AG04449 (cell line): ENCODE measurements around the gene ILF3.
"Not testable (repeated sequence)": the region's sequence is repeated elsewhere in the genome, so short reads cannot be mapped to it uniquely, and the experiment has no call there.

Experiments used
- CTCF ChIA-PET: fragments of 350-600 bp; formaldehyde crosslinking; extraction: SDS; loops from one replicate; lab custom pipeline; 2021; ENCODE audit warnings: antibody characterized with exemption; lab: Yijun Ruan, JAX
- POLR2A ChIA-PET: fragments of 400-600, 350-600 bp; formaldehyde crosslinking; extraction: SDS; loops from one replicate; lab custom pipeline; 2020; ENCODE audit warnings: antibody characterized with exemption, inconsistent platforms; lab: Yijun Ruan, JAX
- DNase-seq: peaks from one replicate; pipeline ENCODE4 v3.0.0-alpha.2; 2010; ENCODE audit warnings: low read depth, low spot score
- H3K4me3 ChIP-seq: 2 replicates; pipeline ENCODE4 v1.5.1; 2011; ENCODE audit warnings: low read depth, mild to moderate bottlenecking, control low read depth, low read length
- TF ChIP-seq, protein P1 (sequence below): IDR thresholded peaks from one replicate; pipeline ENCODE4 v1.5.1; 2011; ENCODE audit warnings: mild to moderate bottlenecking, moderate library complexity, low read length, control low read depth, inconsistent platforms; ENCODE audit not compliant: insufficient read depth; ENCODE audit errors: missing control alignments

Gene ILF3

DNA sequence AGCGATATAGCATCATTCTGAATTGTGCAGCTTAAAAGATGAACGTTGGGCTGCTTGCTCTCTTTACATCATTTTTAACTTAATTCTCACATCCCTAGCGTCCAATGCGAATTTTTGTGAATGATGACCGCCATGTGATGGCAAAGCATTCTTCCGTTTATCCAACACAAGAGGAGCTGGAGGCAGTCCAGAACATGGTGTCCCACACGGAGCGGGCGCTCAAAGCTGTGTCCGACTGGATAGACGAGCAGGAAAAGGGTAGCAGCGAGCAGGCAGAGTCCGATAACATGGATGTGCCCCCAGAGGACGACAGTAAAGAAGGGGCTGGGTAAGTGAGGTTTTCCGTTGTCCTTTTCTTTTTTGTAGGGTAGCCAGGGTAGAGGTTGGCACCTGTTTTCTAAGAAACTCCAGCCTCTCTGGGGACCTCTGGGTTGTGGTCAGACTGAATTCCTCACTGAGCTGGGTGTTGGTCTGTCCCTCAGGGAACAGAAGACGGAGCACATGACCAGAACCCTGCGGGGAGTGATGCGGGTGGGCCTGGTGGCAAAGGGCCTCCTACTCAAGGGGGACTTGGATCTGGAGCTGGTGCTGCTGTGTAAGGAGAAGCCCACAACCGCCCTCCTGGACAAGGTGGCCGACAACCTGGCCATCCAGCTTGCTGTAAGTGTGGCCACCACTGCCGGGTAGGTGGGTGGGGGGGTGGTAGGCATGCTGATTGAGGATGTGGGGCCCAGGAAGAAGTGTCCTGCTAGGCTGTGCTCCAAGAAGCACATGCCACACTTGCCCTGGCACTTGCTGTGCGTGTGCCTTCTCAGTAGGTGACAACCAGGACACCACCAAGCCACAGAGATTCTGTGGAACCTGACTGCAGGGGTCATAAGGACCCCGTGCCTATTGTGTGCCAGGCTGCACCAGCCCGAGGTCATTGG is 17.0 kb downstream of the ILF3 start:
- H3K4me3 ChIP-seq: no peak overlapping the region
- POLR2A ChIA-PET: no interaction called here
- DNase-seq: no peak
- CTCF ChIA-PET: interaction anchor here (0.8 to 5.0 kb wide), 10 partner anchors 9 to 188 kb away, joined by 3 to 24 read pairs (median 4); partner anchors contain the start of gene DNM2
- TF ChIP-seq, protein P1, sequence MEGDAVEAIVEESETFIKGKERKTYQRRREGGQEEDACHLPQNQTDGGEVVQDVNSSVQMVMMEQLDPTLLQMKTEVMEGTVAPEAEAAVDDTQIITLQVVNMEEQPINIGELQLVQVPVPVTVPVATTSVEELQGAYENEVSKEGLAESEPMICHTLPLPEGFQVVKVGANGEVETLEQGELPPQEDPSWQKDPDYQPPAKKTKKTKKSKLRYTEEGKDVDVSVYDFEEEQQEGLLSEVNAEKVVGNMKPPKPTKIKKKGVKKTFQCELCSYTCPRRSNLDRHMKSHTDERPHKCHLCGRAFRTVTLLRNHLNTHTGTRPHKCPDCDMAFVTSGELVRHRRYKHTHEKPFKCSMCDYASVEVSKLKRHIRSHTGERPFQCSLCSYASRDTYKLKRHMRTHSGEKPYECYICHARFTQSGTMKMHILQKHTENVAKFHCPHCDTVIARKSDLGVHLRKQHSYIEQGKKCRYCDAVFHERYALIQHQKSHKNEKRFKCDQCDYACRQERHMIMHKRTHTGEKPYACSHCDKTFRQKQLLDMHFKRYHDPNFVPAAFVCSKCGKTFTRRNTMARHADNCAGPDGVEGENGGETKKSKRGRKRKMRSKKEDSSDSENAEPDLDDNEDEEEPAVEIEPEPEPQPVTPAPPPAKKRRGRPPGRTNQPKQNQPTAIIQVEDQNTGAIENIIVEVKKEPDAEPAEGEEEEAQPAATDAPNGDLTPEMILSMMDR: no peak

DNA sequence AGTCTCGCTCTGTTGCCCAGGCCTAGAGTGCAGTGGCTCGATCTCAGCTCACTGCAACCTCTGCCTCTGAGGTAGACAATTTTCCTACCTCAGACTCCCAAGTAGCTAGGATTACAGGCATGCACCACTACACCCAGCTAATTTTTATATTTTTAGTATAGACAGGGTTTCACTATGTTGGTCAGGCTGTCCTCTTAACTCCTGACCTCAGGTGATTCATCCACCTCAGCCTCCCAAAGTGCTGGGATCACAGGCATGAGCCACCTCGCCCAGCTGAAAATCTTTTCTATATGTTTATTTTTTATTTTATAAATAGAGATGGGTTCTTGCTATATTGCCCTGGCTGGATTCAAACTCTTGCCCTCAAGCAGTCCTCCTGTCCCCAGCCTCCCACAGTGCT is 17.8 kb downstream of the ILF3 start:
- POLR2A ChIA-PET, DNase-seq, H3K4me3 ChIP-seq: not testable (repeated sequence)
- CTCF ChIA-PET: interaction anchor here (0.8 to 5.0 kb wide), 11 partner anchors 12 to 193 kb away, joined by 3 to 24 read pairs (median 4); partner anchors contain the start of gene DNM2

DNA sequence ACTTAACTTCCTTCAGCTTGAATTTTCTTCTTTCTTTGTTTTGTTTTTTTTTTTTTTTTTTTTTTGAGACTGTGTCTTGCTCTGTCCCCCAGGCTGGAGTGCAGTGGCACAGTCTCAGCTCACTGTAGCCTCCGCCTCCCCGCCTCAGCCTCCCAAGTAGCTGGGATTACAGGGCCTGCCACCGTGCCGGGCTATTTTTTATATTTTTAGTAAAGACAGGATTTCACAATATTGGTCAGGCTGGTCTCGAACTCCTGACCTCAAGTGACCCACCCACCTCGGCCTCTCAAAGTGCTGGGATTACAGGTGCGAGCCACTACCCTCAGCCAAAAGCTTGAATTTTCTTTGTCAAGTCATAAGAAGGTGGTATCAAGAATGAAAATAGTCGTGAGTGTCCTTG is 21.1 kb downstream of the ILF3 start:
- DNase-seq, H3K4me3 ChIP-seq, POLR2A ChIA-PET: not testable (repeated sequence)
- CTCF ChIA-PET: interaction anchor here (1.0 to 1.1 kb wide), 2 partner anchors 24 to 259 kb away, joined by 3 to 5 read pairs; no protein-coding TSS in a partner anchor

DNA sequence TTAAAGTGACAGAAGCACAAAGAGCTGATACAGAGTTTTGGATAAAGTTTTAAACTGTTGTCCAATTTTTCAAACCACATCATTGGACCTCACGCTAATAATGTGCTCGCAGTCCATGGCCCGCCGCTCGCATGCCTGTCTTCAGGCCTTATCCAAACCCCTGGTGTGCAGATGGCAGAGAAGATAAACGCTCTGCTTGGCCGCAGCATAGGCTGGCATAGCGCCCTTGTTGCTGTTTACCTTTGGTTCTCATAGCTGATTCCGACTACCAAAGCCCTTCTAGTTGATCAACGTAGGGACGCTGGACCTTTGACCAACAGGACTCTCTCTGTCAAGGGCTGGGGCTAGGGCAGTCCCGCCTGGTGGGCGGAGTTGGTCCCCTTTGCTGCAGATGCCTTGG is 23.6 kb downstream of the ILF3 start:
- TF ChIP-seq, protein P1: no peak
- CTCF ChIA-PET: interaction anchor here (0.6 to 3.1 kb wide), 4 partner anchors 23 to 106 kb away, joined by 3 to 12 read pairs (median 8); partner anchors contain the start of gene QTRT1
- POLR2A ChIA-PET: no interaction called here
- no peak for DNase-seq
- H3K4me3 ChIP-seq: no peak overlapping the region

DNA sequence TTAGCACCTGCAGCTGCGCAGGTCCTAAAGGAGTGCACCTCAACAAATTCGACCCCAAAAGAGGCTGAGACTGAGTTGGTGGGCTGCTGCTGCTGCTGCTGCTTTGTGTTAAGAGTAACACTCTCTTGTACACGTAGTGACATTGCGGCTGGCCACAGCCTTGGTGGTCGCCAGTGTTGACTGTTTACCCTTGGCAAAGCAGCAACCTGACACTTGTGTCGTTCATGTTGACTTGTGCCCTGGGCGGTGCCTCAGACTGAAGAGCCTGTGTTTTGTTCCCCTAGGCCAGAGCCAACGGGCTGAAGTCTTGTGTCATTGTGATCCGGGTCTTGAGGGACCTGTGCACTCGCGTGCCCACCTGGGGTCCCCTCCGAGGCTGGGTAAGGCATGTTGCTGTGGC is 24.7 kb downstream of the ILF3 start:
- POLR2A ChIA-PET: no interaction called here
- TF ChIP-seq, protein P1: no peak
- H3K4me3 ChIP-seq: no peak overlapping the region
- DNase-seq: no peak
- CTCF ChIA-PET: interaction anchor here (2.4 to 3.1 kb wide), 2 partner anchors 22 to 97 kb away, joined by 12 read pairs; partner anchors contain the start of gene QTRT1

DNA sequence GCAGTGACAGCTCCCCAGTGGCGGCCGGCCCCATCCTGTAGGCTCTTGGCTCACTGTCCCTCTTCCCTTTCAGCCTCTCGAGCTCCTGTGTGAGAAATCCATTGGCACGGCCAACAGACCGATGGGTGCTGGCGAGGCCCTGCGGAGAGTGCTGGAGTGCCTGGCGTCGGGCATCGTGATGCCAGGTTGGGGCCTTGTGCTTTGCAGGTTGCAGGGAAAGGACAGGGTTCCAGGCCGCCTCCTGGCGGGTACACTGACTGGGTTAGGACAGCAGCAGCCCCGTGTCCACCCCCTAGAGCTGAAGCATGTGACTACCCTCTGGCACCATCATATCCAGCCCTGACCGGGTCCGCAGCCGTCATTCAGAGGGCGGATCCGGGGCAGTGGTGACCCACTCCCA is 25.6 kb downstream of the ILF3 start:
- H3K4me3 ChIP-seq: no peak overlapping the region
- DNase-seq: no peak
- TF ChIP-seq, protein P1: no peak
- CTCF ChIA-PET: interaction anchor here (1.0 to 3.1 kb wide), 2 partner anchors 22 to 98 kb away, joined by 3 to 12 read pairs; partner anchors contain the start of gene QTRT1
- POLR2A ChIA-PET: no interaction called here

DNA sequence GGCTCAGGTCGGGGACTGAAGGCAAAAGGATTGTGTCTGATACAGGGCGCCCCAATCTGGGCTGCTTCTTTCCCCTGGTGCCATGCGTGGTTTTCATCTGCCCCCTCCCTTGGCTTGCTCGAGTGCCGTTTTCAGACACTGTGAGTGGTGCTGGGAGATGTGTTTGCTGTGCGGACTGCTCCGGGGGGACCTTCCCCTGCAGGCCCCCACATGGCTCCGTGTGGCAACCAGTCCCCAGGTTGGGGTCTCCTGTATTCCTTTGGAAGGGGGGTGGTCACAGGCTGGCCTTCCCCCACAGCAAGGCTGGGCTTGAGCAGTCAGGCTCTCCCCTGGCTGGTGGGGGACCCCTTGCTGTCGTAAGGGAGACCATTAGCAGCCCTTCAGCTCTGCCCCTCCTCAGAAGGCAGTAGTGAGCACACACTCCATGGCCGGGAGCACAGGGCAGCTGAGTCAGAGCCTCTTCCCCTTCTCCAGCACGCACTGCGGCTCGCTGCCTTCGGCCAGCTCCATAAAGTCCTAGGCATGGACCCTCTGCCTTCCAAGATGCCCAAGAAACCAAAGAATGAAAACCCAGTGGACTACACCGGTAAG is 26.5 kb downstream of the ILF3 start:
- TF ChIP-seq, protein P1: no peak
- H3K4me3 ChIP-seq: no peak overlapping the region
- DNase-seq: no peak
- CTCF ChIA-PET: interaction anchor here (1.1 to 1.4 kb wide), 2 partner anchors 35 to 99 kb away, joined by 4 to 5 read pairs; no protein-coding TSS in a partner anchor
- POLR2A ChIA-PET: no interaction called here
